ENCODE results near the gene MIER3.

GRCh38 chr5:56979968-56980367, 28.0 kb upstream of the MIER3 start:
- TF ChIP-seq CTCF (IDR thresholded peaks at IDR 0.05) (no peak), POLR2A (IDR thresholded peaks at IDR 0.05) (no peak)

Data from body of pancreas (tissue), 4 donors.